K562 (cell line): ENCODE measurements around the gene ABCF2. TPM values are rescaled to one million over a fixed set of nuclear protein-coding genes. Genes with fewer than 3 reads are reported as not detected.

ENCODE experiments used
- ATAC-seq: fragments of 200-7000 bp; cut with Tn5 transposase; 3 replicates; pipeline ENCODE4 v1.9.1; 2020; ENCODE audit warnings: moderate library complexity
- BruUV-seq: library from RNA; stranded (reverse); fragments of 400-500 nt; replicated peaks from 2 replicates; lab custom pipeline; 2021; lab: Mats Ljungman, UMichigan
- CTCF ChIA-PET: fragments of 300-600 bp; formaldehyde crosslinking; extraction: SDS; loops from one replicate; lab custom pipeline; 2021; ENCODE audit warnings: low intra/inter-chr PET ratio; lab: Yijun Ruan, JAX
- POLR2A ChIA-PET: fragments of 300-600, 350-650 bp; sonication (Branson Sonifier 250); formaldehyde crosslinking; extraction: SDS; loops from one replicate; lab custom pipeline; 2021; ENCODE audit warnings: antibody characterized with exemption, inconsistent platforms; lab: Yijun Ruan, JAX
- DNase-seq, 4 experiments: peaks; one replicate each; pipeline versions ENCODE4 v3.0.0 to v3.0.0-alpha.2; 2011 to 2018; ENCODE audit warnings: low spot score in 3 of 4, mixed read lengths in 3 of 4; ENCODE audit errors: extremely low read depth in 1 of 4
- FAIRE-seq: peaks from 2 replicates; lab custom pipeline; 2011; peaks lifted over from hg19 to GRCh38; lab: Jason Lieb, UNC
- H2AFZ ChIP-seq: 2 replicates; pipeline ENCODE4 v1.6.0; 2011; ENCODE audit warnings: low read depth, low read length, control low read depth, inconsistent platforms
- H3K27ac ChIP-seq: fragments of 200-600 bp; 3 replicates; pipeline ENCODE4 v1.8.0; 2011; ENCODE audit warnings: low read depth, mild to moderate bottlenecking, control low read depth, inconsistent platforms, low read length, moderate library complexity, mixed read lengths; ENCODE audit errors: extremely low read depth
- H3K27me3 ChIP-seq, 2 experiments: fragments of 300-600 bp in 1 of 2; 2 replicates in 1 of 2; 3 replicates in 1 of 2; pipeline versions ENCODE4 v1.6.0 to v1.8.0; 2011; ENCODE audit warnings: inconsistent platforms in 2 of 2, low read length in 2 of 2, mild to moderate bottlenecking in 1 of 2, mixed read lengths in 1 of 2, moderate library complexity in 1 of 2; ENCODE audit not compliant: control insufficient read depth in 2 of 2, insufficient read depth in 2 of 2
- H3K36me3 ChIP-seq: fragments of 300-600 bp; 3 replicates; pipeline ENCODE4 v1.8.0; 2011; ENCODE audit warnings: mild to moderate bottlenecking, low read length, inconsistent platforms; ENCODE audit not compliant: control insufficient read depth, insufficient read depth
- H3K4me1 ChIP-seq, 2 experiments: fragments of 200-600 bp in 1 of 2; replicated peaks in 1 of 2; 2 replicates in 1 of 2; 3 replicates in 1 of 2; pipeline versions ENCODE4 v1.5.1 to v1.8.0; 2011; ENCODE audit warnings: inconsistent platforms in 2 of 2, low read length in 2 of 2, mild to moderate bottlenecking in 1 of 2, mixed read lengths in 1 of 2, moderate library complexity in 1 of 2; ENCODE audit not compliant: control insufficient read depth in 2 of 2, insufficient read depth in 2 of 2
- H3K4me2 ChIP-seq: 2 replicates; pipeline ENCODE4 v1.6.1; 2011; ENCODE audit warnings: low read length, control low read depth, inconsistent platforms, mixed read lengths; ENCODE audit not compliant: insufficient read depth
- H3K4me3 ChIP-seq: fragments of 200-600 bp; sonication (generic), shearing (Covaris generic); 2 replicates; pipeline ENCODE4 v1.5.1; 2016; ENCODE audit warnings: control low read depth, inconsistent platforms
- H3K79me2 ChIP-seq: fragments of 200-600 bp; 3 replicates; pipeline ENCODE4 v1.8.0; 2011; ENCODE audit warnings: low read length, inconsistent platforms; ENCODE audit not compliant: control insufficient read depth, insufficient read depth
- H3K9ac ChIP-seq, 2 experiments: 2 replicates each; pipeline versions ENCODE4 v1.6.0 to v1.6.1; 2011; ENCODE audit warnings: low read depth in 2 of 2, low read length in 2 of 2, control low read depth in 1 of 2, inconsistent platforms in 1 of 2, mild to moderate bottlenecking in 1 of 2, mixed read lengths in 1 of 2; ENCODE audit not compliant: insufficient read depth in 1 of 2
- H3K9me1 ChIP-seq: one replicate; pipeline ENCODE4 v1.6.0; 2011; ENCODE audit warnings: inconsistent platforms, mild to moderate bottlenecking, low read length, moderate library complexity; ENCODE audit not compliant: control insufficient read depth, insufficient read depth
- H3K9me3 ChIP-seq: replicated peaks from 2 replicates; pipeline ENCODE4 v1.5.1; 2011; ENCODE audit warnings: low read depth, low read length, inconsistent platforms; ENCODE audit not compliant: control insufficient read depth, insufficient read depth
- H4K20me1 ChIP-seq: replicated peaks from 2 replicates; pipeline ENCODE4 v1.6.1; 2011; ENCODE audit warnings: low read length, inconsistent platforms, mixed read lengths; ENCODE audit not compliant: control insufficient read depth, insufficient read depth
- ATF6 ChIP-seq: sonication (generic); formaldehyde crosslinking; IDR thresholded peaks from 2 replicates; pipeline ENCODE4 v1.4.0; 2020; ENCODE audit warnings: mild to moderate bottlenecking, missing genetic modification reagents
- GATA2 ChIP-seq: sonication (generic); formaldehyde crosslinking; IDR thresholded peaks from 2 replicates; pipeline ENCODE4 v1.4.0; 2020; ENCODE audit warnings: mild to moderate bottlenecking, missing genetic modification reagents
- HMG20A ChIP-seq: fragments of 450-650 bp; formaldehyde crosslinking; conservative IDR thresholded peaks from 2 replicates; pipeline ENCODE4 v1.4.0; 2020; ENCODE audit warnings: mild to moderate bottlenecking, mixed read lengths
- NRF1 ChIP-seq, 2 experiments: fragments of 450-650 bp; IDR thresholded peaks in 1 of 2; conservative IDR thresholded peaks in 1 of 2; 2 replicates each; pipeline ENCODE4 v1.6.1; 2014; ENCODE audit warnings: mild to moderate bottlenecking in 2 of 2
- PTTG1 ChIP-seq: fragments of 450-650 bp; IDR thresholded peaks from 2 replicates; pipeline ENCODE4 v1.6.1; 2016; ENCODE audit warnings: low read depth, mild to moderate bottlenecking, missing genetic modification characterization, missing compliant biosample characterization
- RBFOX2 ChIP-seq: fragments of 200-400 bp; formaldehyde crosslinking; IDR thresholded peaks from 2 replicates; pipeline ENCODE4 v1.6.1; 2017; ENCODE audit warnings: low read depth, mild to moderate bottlenecking, low read length, moderate library complexity
- STAG1 ChIP-seq: sonication (generic); formaldehyde crosslinking; IDR thresholded peaks from 2 replicates; pipeline ENCODE4 v1.5.0; 2020; ENCODE audit warnings: missing genetic modification reagents, borderline replicate concordance
- WGBS: fragments of 100-300 bp; shearing (Covaris generic); methylation state at CpG from one replicate; pipeline ENCODE4 v1.1.6; 2016; ENCODE audit warnings: low coverage, mixed read lengths; ENCODE audit not compliant: insufficient coverage; ENCODE audit errors: missing lambda C conversion rate; 5-methylcytosine and 5-hydroxymethylcytosine counted together
- in situ Hi-C: fragments of 300-500 bp; cut with MboI; formaldehyde crosslinking; loops from 4 replicates; pipeline ENCODE4 v1.15.0; 2018; ENCODE audit warnings: inconsistent platforms, mixed read lengths
- intact Hi-C: fragments of 100-400 bp; cut with micrococcal nuclease; formaldehyde crosslinking; loops from 2 replicates; pipeline ENCODE4 v1.14.2; 2022
- polyA plus RNA-seq, 8 experiments: library from polyadenylated mRNA; depleted of rRNA in 4 of 8; stranded (reverse) in 5 of 8; unstranded in 3 of 8; fragments of >200 nt; fragmentation: Nextera tagmentation in 2 of 8; fragmentation: Illumina TruSeq in 1 of 8; extraction: Ambion mirVana in 2 of 8; extraction: Trizol in 1 of 8; gene quantifications; 2 replicates each; pipeline versions ENCODE4 v1.2.1 to v1.2.3, GENCODE V29; 2011 to 2014; ENCODE audit warnings: inconsistent platforms in 1 of 8, missing spikeins in 1 of 8
- total RNA-seq, 7 experiments: library from RNA; depleted of rRNA in 6 of 7; stranded (reverse); fragments of >200 nt in 6 of 7; fragmentation: Illumina TruSeq in 2 of 7; extraction: Trizol in 2 of 7; gene quantifications; 2 replicates each; pipeline versions ENCODE4 v1.2.1 to v1.2.3, GENCODE V29; 2011 to 2021; ENCODE audit warnings: low replicate concordance in 1 of 7
- TF ChIP-seq, protein P1 (sequence below), 2 experiments: IDR thresholded peaks in 1 of 2; conservative IDR thresholded peaks in 1 of 2; 2 replicates each; pipeline ENCODE4 v1.6.1; 2016; ENCODE audit warnings: low read depth in 2 of 2, mild to moderate bottlenecking in 1 of 2, missing compliant biosample characterization in 1 of 2, missing genetic modification characterization in 1 of 2, moderate library complexity in 1 of 2
- TF ChIP-seq, protein P2 (sequence below): fragments of 450-650 bp; formaldehyde crosslinking; IDR thresholded peaks from 2 replicates; pipeline ENCODE4 v1.4.0; 2020; ENCODE audit warnings: mild to moderate bottlenecking

Gene ABCF2
- total and polyA plus RNA-seq, 9 of the 15 experiments (the other 6 are each of a cell fraction or from before 2014, with no cell fraction given): 62.1 to 224 (median 113) TPM

DNA sequence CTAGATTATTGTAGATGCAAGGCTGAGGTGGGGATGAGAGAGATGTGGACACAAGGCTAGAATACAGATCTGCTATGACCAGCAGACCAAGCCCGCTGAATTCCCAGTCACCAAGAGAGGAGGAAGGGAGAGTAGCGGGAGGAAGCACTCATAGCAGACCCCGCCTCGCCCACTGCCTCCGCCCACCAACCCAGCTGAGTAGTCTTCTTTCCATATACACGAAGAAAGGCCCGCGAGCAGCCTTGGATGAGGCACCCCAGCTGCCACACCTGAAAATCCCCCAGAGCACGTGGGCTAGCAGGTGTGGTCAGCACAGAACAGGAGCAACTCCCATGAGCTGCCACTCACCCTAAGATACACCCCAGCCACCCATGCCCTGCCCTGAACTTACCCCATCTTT is 8.8 kb downstream of the ABCF2 start:
- no peak for DNase-seq
- no TSS peak for BruUV-seq
- no peaks in the 10 kb centered on the region; a peak in 1 of 5 replicates for H3K4me1 ChIP-seq
- no peaks in the 10 kb centered on the region for H3K9me3 ChIP-seq
- intact Hi-C loops (no loop called here), in situ Hi-C loops (no loop called here)
- no peaks in the 10 kb centered on the region for H3K27me3 ChIP-seq
- CTCF ChIA-PET: no interaction called here
- H2AFZ ChIP-seq: no peak overlapping the region
- H3K27ac ChIP-seq: no peak overlapping the region
- POLR2A ChIA-PET: interaction anchor here (0.6 to 2.3 kb wide), 3 partner anchors 9 to 25 kb away, joined by 4 to 12 read pairs (median 12); partner anchors contain the start of gene ABCF2
- no peak overlapping the region for H3K4me3 ChIP-seq
- ATAC-seq: no peak
- FAIRE-seq: no peak
- WGBS: 91% methylated on average over 9 of the region's 9 CpGs
- H3K79me2 ChIP-seq: no peaks in the 10 kb centered on the region
- no peaks in the 10 kb centered on the region for H3K9me1 ChIP-seq
- H4K20me1 ChIP-seq: 0 out of 2 replicates have a peak, but pooled peaks cover 7% of the 10 kb centered on the region
- H3K4me2 ChIP-seq: no peak overlapping the region
- H3K36me3 ChIP-seq: peaks cover 97% of the 10 kb centered on the region
- TF ChIP-seq RBFOX2: 0 out of 2 replicates have a peak, but pooled peaks have one; percentile 11
- TF ChIP-seq PTTG1: no peak
- 0 out of 2 replicates have a peak, but pooled peaks have one; percentile 3 for TF ChIP-seq STAG1
- H3K9ac ChIP-seq: no peak overlapping the region

DNA sequence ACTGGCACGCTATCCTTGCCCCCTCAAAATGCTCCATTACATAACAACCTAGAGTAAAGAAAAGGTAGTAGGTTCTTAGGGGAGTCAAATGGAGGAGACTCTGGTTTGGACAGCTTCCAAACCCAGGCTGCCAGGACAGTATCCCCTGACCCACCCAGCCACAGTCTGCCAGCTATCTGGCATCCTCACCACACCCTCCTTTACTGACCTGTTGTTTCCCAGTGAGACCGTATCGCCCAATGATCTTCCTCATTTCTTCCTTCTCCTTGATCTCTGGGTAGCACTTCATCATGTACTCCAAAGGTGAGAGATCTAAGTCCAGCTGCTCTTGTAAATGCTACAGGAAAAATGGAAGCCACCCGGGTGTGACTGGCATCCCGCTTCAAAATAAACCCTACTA is 11.6 kb downstream of the ABCF2 start:
- H3K36me3 ChIP-seq: peaks cover 84% of the 10 kb centered on the region
- no peak for FAIRE-seq
- TF ChIP-seq, protein P1, sequence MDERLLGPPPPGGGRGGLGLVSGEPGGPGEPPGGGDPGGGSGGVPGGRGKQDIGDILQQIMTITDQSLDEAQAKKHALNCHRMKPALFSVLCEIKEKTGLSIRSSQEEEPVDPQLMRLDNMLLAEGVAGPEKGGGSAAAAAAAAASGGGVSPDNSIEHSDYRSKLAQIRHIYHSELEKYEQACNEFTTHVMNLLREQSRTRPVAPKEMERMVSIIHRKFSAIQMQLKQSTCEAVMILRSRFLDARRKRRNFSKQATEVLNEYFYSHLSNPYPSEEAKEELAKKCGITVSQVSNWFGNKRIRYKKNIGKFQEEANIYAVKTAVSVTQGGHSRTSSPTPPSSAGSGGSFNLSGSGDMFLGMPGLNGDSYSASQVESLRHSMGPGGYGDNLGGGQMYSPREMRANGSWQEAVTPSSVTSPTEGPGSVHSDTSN (CRISPR knock-in tag; IDR thresholded peaks at IDR 0.05; ENCODE audit: low read depth): no peak
- TF ChIP-seq, protein P1 (tag; conservative IDR thresholded peaks at IDR 0.05; ENCODE audit: low read depth): no peak
- TF ChIP-seq ATF6 (CRISPR knock-in tag) (no peak), HMG20A (CRISPR knock-in tag) (no peak), NRF1 (conservative IDR thresholded peaks at IDR 0.05 in 1 of 2, IDR thresholded peaks at IDR 0.05 in 1 of 2) (no peak), GATA2 (CRISPR knock-in tag) (no peak)
- TF ChIP-seq, protein P2, sequence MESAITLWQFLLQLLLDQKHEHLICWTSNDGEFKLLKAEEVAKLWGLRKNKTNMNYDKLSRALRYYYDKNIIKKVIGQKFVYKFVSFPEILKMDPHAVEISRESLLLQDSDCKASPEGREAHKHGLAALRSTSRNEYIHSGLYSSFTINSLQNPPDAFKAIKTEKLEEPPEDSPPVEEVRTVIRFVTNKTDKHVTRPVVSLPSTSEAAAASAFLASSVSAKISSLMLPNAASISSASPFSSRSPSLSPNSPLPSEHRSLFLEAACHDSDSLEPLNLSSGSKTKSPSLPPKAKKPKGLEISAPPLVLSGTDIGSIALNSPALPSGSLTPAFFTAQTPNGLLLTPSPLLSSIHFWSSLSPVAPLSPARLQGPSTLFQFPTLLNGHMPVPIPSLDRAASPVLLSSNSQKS (CRISPR knock-in tag): no peak

More for the DNA sequence above, 11.6 kb downstream of the ABCF2 start:
- in situ Hi-C loops (no loop called here), intact Hi-C loops (no loop called here)
- DNase-seq: no peak
- Histone ChIP-seq H4K20me1 (peaks cover 16% of the 10 kb centered on the region; the same call in 1 of the 2 replicates), H2AFZ (no peak overlapping the region), H3K9ac (no peak overlapping the region), H3K9me1 (no peaks in the 10 kb centered on the region), H3K9me3 (no peaks in the 10 kb centered on the region), H3K4me1 (no peaks in the 10 kb centered on the region; a peak in 1 of 5 replicates), H3K79me2 (no peaks in the 10 kb centered on the region), H3K4me2 (no peak overlapping the region), H3K27ac (no peak overlapping the region), H3K4me3 (no peak overlapping the region), H3K27me3 (no peaks in the 10 kb centered on the region)
- ChIA-PET POLR2A (interaction anchor here (1.6 to 4.9 kb wide), 3 partner anchors 10 to 12 kb away, joined by 3 to 30 read pairs (median 5); partner anchors contain the start of gene ABCF2), CTCF (no interaction called here)
- no TSS peak for BruUV-seq
- no peak for ATAC-seq
- WGBS: 93% methylated on average over 5 of the region's 5 CpGs
